ENCODE results near the gene KIF3C.
"Not testable (repeated sequence)": the region's sequence is repeated elsewhere in the genome, so short reads cannot be mapped to it uniquely, and the experiment has no call there.

The KIF3C gene

GRCh38 chr2:25915411-25915810, 66.9 kb downstream of the KIF3C start:
- not testable (repeated sequence) for DNase-seq

- not testable (repeated sequence) for DNase-seq
Observed at GRCh38 chr2:25913696-25913973, 68.7 kb downstream of the KIF3C start.

GRCh38 chr2:25912851-25913695, 69.2 kb downstream of the KIF3C start:
- no peak for DNase-seq

- DNase-seq, result not testable (repeated sequence)
Observed at GRCh38 chr2:25909574-25909973, 72.7 kb downstream of the KIF3C start.

GRCh38 chr2:25905126-25905525, 77.2 kb downstream of the KIF3C start:
- no peak for DNase-seq

- no peak for DNase-seq
Observed at GRCh38 chr2:25903216-25903776, 79.0 kb downstream of the KIF3C start.

- no peak for DNase-seq
Observed at GRCh38 chr2:25899404-25899970, 82.8 kb downstream of the KIF3C start.

GRCh38 chr2:25897506-25897905, 84.8 kb downstream of the KIF3C start:
- no peak for DNase-seq

- not testable (repeated sequence) for DNase-seq
Observed at GRCh38 chr2:25896308-25896707, 86.0 kb downstream of the KIF3C start.

- DNase-seq, result no peak
Observed at GRCh38 chr2:25895610-25896009, 86.7 kb downstream of the KIF3C start.

GRCh38 chr2:25895018-25895417, 87.3 kb downstream of the KIF3C start:
- no peak for DNase-seq

- DNase-seq, result no peak
Observed at GRCh38 chr2:25894135-25894830, 88.0 kb downstream of the KIF3C start.

GRCh38 chr2:25891672-25892071, 90.6 kb downstream of the KIF3C start:
- no peak for DNase-seq

GRCh38 chr2:25887624-25888242, 94.6 kb downstream of the KIF3C start:
- DNase-seq, result no peak

GRCh38 chr2:25885933-25886332, 96.4 kb downstream of the KIF3C start:
- no peak for DNase-seq

- DNase-seq, result no peak
Observed at GRCh38 chr2:25881764-25882163, 100.5 kb downstream of the KIF3C start.

- no peak for DNase-seq
Observed at GRCh38 chr2:25879133-25879730, 103.1 kb downstream of the KIF3C start.

GRCh38 chr2:25878361-25879132, 103.8 kb downstream of the KIF3C start, which contains the start of gene ASXL2:
TSS of gene ASXL2 (minus strand) at chr2:25878487. CDS start at chr2:25878222, 265 bp downstream.
- peak; percentile 97 for DNase-seq

- peak; percentile 74 for DNase-seq
Observed at GRCh38 chr2:25877431-25878360, 104.6 kb downstream of the KIF3C start.
